MM.1S (cell line): ENCODE data around the gene CCL24.

ENCODE experiments used
- EZH2 ChIP-seq: fragments of 300-600 bp; sonication (generic); optimal IDR thresholded peaks from 2 replicates; pipeline ENCODE3; 2017; ENCODE audit warnings: low read depth, mild to moderate bottlenecking, antibody characterized with exemption, low read length, mixed read lengths
- EZH2phosphoT487 ChIP-seq: fragments of 300-600 bp; sonication (generic); IDR thresholded peaks from 2 replicates; pipeline ENCODE4 v1.6.1; 2018; ENCODE audit warnings: antibody characterized with exemption, low read length
- TF ChIP-seq, protein P1 (sequence below): fragments of 300-600 bp; sonication (generic); IDR thresholded peaks from 2 replicates; pipeline ENCODE4 v1.5.1; 2016; ENCODE audit warnings: antibody characterized with exemption, low read length, mixed read lengths

GRCh38 chr7:75802552-75802821 is 11.1 kb downstream of the CCL24 start:
- TF ChIP-seq, protein P1, sequence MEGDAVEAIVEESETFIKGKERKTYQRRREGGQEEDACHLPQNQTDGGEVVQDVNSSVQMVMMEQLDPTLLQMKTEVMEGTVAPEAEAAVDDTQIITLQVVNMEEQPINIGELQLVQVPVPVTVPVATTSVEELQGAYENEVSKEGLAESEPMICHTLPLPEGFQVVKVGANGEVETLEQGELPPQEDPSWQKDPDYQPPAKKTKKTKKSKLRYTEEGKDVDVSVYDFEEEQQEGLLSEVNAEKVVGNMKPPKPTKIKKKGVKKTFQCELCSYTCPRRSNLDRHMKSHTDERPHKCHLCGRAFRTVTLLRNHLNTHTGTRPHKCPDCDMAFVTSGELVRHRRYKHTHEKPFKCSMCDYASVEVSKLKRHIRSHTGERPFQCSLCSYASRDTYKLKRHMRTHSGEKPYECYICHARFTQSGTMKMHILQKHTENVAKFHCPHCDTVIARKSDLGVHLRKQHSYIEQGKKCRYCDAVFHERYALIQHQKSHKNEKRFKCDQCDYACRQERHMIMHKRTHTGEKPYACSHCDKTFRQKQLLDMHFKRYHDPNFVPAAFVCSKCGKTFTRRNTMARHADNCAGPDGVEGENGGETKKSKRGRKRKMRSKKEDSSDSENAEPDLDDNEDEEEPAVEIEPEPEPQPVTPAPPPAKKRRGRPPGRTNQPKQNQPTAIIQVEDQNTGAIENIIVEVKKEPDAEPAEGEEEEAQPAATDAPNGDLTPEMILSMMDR: no peak
- TF ChIP-seq EZH2 (no peak), EZH2phosphoT487 (no peak)
